ENCODE data around the gene CTDNEP1.
"Not testable (repeated sequence)": the region's sequence is repeated elsewhere in the genome, so short reads cannot be mapped to it uniquely, and the experiment has no call there.

CTDNEP1 gene

DNA sequence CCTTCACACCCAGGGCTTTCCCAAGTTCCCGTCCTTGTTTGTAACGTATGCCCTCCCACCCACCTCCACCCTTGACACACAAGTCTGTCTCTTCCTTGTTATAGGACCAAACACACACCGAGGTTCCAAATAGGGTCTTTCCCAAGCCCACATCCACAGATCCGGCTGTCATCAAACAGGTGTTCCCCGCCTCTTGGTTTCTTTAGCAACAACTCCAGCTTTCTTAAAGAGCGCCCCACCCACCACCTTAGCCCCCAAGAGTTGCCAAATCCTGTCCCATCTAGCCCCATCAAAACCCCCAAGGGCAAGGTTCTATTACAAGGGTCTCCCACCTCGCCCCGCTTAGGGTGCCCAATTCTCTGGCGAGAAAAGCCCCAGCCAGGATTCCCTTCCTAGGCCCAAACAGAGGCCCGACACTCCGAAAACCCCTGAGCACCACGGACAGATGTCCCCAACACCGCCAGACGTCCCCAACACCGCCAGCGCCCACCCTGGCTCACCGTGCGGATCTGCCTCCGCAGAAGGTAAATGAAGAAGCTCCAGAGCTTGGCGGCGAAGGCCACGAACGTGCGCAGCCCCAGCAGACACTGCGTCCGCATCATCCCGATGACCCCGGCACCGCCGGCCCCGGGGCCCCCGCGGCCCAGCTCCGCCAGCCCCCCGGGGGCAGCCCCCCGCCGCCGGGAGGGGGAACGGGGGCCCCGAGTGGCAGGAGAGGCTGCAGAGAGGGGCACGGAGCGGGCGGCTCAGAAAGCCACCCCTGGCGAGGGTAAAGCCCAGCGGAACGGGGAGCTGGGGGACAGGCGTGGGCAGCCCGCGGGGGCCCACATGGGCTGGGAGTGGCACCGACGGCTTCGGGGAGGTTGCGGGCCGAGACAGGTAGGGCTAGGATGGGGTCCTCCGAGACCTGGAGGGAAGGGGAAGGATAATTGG lies 573 bp downstream of the CTDNEP1 start:
- Histone ChIP-seq H3K36me3 (ENCODE audit: insufficient read depth, insufficient read length, low read length) (peaks cover 41% of the 10 kb centered on the region), H3K9me3 (ENCODE audit: insufficient read depth, low read length) (no peaks in the 10 kb centered on the region), H3K4me1 (ENCODE audit: insufficient read depth, insufficient read length) (peaks cover 4% of the 10 kb centered on the region), H3K27me3 (ENCODE audit: insufficient read depth, insufficient read length) (no peaks in the 10 kb centered on the region), H3K9ac (ENCODE audit: insufficient read length, low read depth) (peak overlapping the region; percentile 84), H3K4me3 (ENCODE audit: insufficient read length, low read depth) (peak overlapping the region; percentile 72)
- no peak for DNase-seq (ENCODE audit: low read depth, low spot score)
- TF ChIP-seq ZNF274 (IDR thresholded peaks at IDR 0.05; ENCODE audit: low read depth, low read length) (no peak), YY1 (IDR thresholded peaks at IDR 0.05; ENCODE audit: insufficient read depth, insufficient read length) (no peak), SUZ12 (IDR thresholded peaks at IDR 0.05; ENCODE audit: extremely low read depth, insufficient read depth, insufficient read length) (no peak)

GRCh38 chr17:7249830-7250229 lies 1.7 kb downstream of the CTDNEP1 start:
- Histone ChIP-seq H3K4me3 (ENCODE audit: insufficient read length, low read depth) (peak overlapping the region; percentile 72), H3K36me3 (ENCODE audit: insufficient read depth, insufficient read length, low read length) (peaks cover 36% of the 10 kb centered on the region), H3K27me3 (ENCODE audit: insufficient read depth, insufficient read length) (no peaks in the 10 kb centered on the region), H3K4me1 (ENCODE audit: insufficient read depth, insufficient read length) (peaks cover 4% of the 10 kb centered on the region), H3K9ac (ENCODE audit: insufficient read length, low read depth) (peak overlapping the region; percentile 84), H3K9me3 (ENCODE audit: insufficient read depth, low read length) (no peaks in the 10 kb centered on the region)
- TF ChIP-seq SUZ12 (IDR thresholded peaks at IDR 0.05; ENCODE audit: extremely low read depth, insufficient read depth, insufficient read length) (no peak), YY1 (IDR thresholded peaks at IDR 0.05; ENCODE audit: insufficient read depth, insufficient read length) (no peak), ZNF274 (IDR thresholded peaks at IDR 0.05; ENCODE audit: low read depth, low read length) (no peak)
- no peak for DNase-seq (ENCODE audit: low read depth, low spot score)

GRCh38 chr17:7249214-7249613 lies 2.3 kb downstream of the CTDNEP1 start:
- Histone ChIP-seq H3K4me1 (ENCODE audit: insufficient read depth, insufficient read length) (peaks cover 4% of the 10 kb centered on the region), H3K4me3 (ENCODE audit: insufficient read length, low read depth) (no peak overlapping the region), H3K9ac (ENCODE audit: insufficient read length, low read depth) (no peak overlapping the region), H3K36me3 (ENCODE audit: insufficient read depth, insufficient read length, low read length) (peaks cover 35% of the 10 kb centered on the region), H3K27me3 (ENCODE audit: insufficient read depth, insufficient read length) (no peaks in the 10 kb centered on the region), H3K9me3 (ENCODE audit: insufficient read depth, low read length) (no peaks in the 10 kb centered on the region)
- TF ChIP-seq ZNF274 (IDR thresholded peaks at IDR 0.05; ENCODE audit: low read depth, low read length) (no peak), YY1 (IDR thresholded peaks at IDR 0.05; ENCODE audit: insufficient read depth, insufficient read length) (no peak), SUZ12 (IDR thresholded peaks at IDR 0.05; ENCODE audit: extremely low read depth, insufficient read depth, insufficient read length) (no peak)
- DNase-seq (ENCODE audit: low read depth, low spot score), result no peak

GRCh38 chr17:7248796-7249195 lies 2.7 kb downstream of the CTDNEP1 start:
- DNase-seq (ENCODE audit: low read depth, low spot score), result no peak
- no peaks in the 10 kb centered on the region for H3K9me3 ChIP-seq (ENCODE audit: insufficient read depth, low read length)
- no peak overlapping the region for H3K4me3 ChIP-seq (ENCODE audit: insufficient read length, low read depth)
- TF ChIP-seq ZNF274 (IDR thresholded peaks at IDR 0.05; ENCODE audit: low read depth, low read length), result no peak
- no peak for TF ChIP-seq SUZ12 (IDR thresholded peaks at IDR 0.05; ENCODE audit: extremely low read depth, insufficient read depth, insufficient read length)
- H3K9ac ChIP-seq (ENCODE audit: insufficient read length, low read depth), result no peak overlapping the region
- no peaks in the 10 kb centered on the region for H3K27me3 ChIP-seq (ENCODE audit: insufficient read depth, insufficient read length)
- H3K36me3 ChIP-seq (ENCODE audit: insufficient read depth, insufficient read length, low read length), result peaks cover 36% of the 10 kb centered on the region
- H3K4me1 ChIP-seq (ENCODE audit: insufficient read depth, insufficient read length), result peaks cover 4% of the 10 kb centered on the region

DNA sequence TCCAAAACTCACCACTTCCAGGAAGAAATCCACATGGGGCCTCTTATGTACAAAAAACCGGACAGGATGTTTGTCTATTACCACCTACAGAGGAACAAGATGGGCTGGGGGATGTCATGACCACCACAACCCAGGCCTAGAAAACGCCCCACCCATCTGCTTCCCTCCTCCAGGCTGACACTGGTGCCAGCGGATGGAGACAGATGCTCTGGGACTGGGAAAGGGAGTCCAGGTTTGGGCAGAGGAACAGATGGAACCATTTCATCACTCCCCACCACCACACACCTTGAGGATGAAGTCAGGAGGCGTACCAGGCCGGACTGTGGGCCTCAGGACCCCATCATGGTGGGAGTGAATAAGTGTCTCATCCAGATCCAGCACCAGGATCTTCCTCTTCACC lies 4.8 kb downstream of the CTDNEP1 start:
- no peaks in the 10 kb centered on the region for H3K27me3 ChIP-seq (ENCODE audit: insufficient read depth, insufficient read length)
- no peak for DNase-seq (ENCODE audit: low read depth, low spot score)
- no peaks in the 10 kb centered on the region for H3K9me3 ChIP-seq (ENCODE audit: insufficient read depth, low read length)
- peaks cover 32% of the 10 kb centered on the region for H3K36me3 ChIP-seq (ENCODE audit: insufficient read depth, insufficient read length, low read length)
- TF ChIP-seq ZNF274 (IDR thresholded peaks at IDR 0.05; ENCODE audit: low read depth, low read length), result no peak
- TF ChIP-seq YY1 (IDR thresholded peaks at IDR 0.05; ENCODE audit: insufficient read depth, insufficient read length), result no peak
- no peak for TF ChIP-seq SUZ12 (IDR thresholded peaks at IDR 0.05; ENCODE audit: extremely low read depth, insufficient read depth, insufficient read length)
- no peak overlapping the region for H3K9ac ChIP-seq (ENCODE audit: insufficient read length, low read depth)
- H3K4me1 ChIP-seq (ENCODE audit: insufficient read depth, insufficient read length), result peaks cover 4% of the 10 kb centered on the region
- H3K4me3 ChIP-seq (ENCODE audit: insufficient read length, low read depth), result no peak overlapping the region

DNA sequence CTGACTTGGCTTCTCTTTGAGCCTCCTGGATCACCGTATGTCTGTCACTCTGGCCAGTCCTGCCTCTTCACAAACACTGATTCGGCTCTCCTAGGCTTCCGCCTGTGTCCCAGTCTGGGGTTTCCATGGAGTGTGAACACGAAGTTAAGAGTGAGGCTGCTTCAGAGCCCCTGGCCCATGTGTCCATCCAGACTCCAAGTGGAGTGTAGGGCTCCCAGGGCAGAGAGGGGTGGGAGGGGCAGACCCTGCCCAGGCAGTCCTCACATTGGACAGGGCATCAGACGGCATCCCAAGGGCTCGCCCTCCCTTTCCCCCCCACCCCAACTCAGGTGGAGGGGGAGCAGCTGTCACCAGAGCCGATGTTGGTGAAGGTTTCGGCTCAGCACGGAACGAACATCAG lies 7.7 kb downstream of the CTDNEP1 start:
- H3K9me3 ChIP-seq (ENCODE audit: insufficient read depth, low read length); H3K4me1 ChIP-seq (ENCODE audit: insufficient read depth, insufficient read length); H3K4me3 ChIP-seq (ENCODE audit: insufficient read length, low read depth); H3K9ac ChIP-seq (ENCODE audit: insufficient read length, low read depth); H3K27me3 ChIP-seq (ENCODE audit: insufficient read depth, insufficient read length); DNase-seq (ENCODE audit: low read depth, low spot score): not testable (repeated sequence)
- H3K36me3 ChIP-seq (ENCODE audit: insufficient read depth, insufficient read length, low read length), result peaks cover 39% of the 10 kb centered on the region

- Histone ChIP-seq H3K4me3 (ENCODE audit: insufficient read length, low read depth) (peak overlapping the region; percentile 92), H3K36me3 (ENCODE audit: insufficient read depth, insufficient read length, low read length) (peaks cover 39% of the 10 kb centered on the region), H3K27me3 (ENCODE audit: insufficient read depth, insufficient read length) (no peaks in the 10 kb centered on the region), H3K9me3 (ENCODE audit: insufficient read depth, low read length) (no peaks in the 10 kb centered on the region), H3K4me1 (ENCODE audit: insufficient read depth, insufficient read length) (peaks cover 2% of the 10 kb centered on the region), H3K9ac (ENCODE audit: insufficient read length, low read depth) (peak overlapping the region; percentile 68)
- TF ChIP-seq SUZ12 (IDR thresholded peaks at IDR 0.05; ENCODE audit: extremely low read depth, insufficient read depth, insufficient read length) (no peak), YY1 (IDR thresholded peaks at IDR 0.05; ENCODE audit: insufficient read depth, insufficient read length) (no peak), ZNF274 (IDR thresholded peaks at IDR 0.05; ENCODE audit: low read depth, low read length) (no peak)
- DNase-seq (ENCODE audit: low read depth, low spot score), result no peak
Observed at GRCh38 chr17:7243453-7243729, 8.1 kb downstream of the CTDNEP1 start.
